Hematopoietic multipotent progenitor cell (in vitro differentiated cells): ENCODE results near the gene PTK6. TPM values are rescaled to one million over a fixed set of nuclear protein-coding genes. Genes with fewer than 3 reads are reported as not detected.
A peak's percentile ranks its signal among the peaks of the same experiment; 100 is the strongest.
"Not testable (repeated sequence)": the region's sequence is repeated elsewhere in the genome, so short reads cannot be mapped to it uniquely, and the experiment has no call there.

Experiments
- DNase-seq, 3 donors: peaks; one replicate each; pipeline ENCODE4 v3.0.0-alpha.2; 2011 to 2015; ENCODE audit warnings: low read depth in 2 of 3, low spot score in 2 of 3
- total RNA-seq: library from RNA; depleted of rRNA; stranded (reverse); fragments of >200 nt; gene quantifications from one replicate; pipeline ENCODE4 v1.2.3, GENCODE V29; 2012

The PTK6 gene
- total RNA-seq, result under 0.01 TPM

DNA sequence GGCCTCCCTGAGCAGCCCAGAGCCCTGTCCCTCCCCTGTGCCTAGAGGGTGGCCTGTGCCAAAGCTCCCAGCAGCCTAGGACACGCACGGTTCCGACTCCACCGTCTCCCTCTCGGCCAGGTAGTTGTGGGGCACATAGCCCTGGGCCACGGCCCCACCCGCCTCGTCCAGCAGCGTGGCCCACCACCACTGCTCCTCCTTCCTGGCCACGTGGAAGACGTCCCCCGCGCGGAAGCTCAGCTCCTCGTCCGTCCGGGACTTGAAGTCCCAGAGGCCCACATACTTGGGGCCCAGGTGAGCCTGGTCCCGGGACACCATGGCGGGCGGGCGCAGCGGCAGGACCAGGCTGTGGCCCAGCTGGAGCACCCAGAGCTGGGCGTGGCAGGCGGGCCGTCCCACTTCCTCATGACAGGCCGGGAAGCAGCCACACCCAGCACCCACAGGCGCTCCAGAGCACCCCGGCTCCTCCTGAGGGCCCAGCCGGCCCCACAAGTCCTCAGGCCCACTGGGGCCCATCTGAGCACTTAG, at the start of gene PTK6:
Gene PTK6, minus strand, starts transcription at position 380 of the 528 bp plus-strand sequence. Its CDS starts 62 bp downstream, at position 318.
- DNase-seq, result no peak

GRCh38 chr20:63586797-63587196, 49.6 kb upstream of the PTK6 start:
- DNase-seq, result no peak

DNA sequence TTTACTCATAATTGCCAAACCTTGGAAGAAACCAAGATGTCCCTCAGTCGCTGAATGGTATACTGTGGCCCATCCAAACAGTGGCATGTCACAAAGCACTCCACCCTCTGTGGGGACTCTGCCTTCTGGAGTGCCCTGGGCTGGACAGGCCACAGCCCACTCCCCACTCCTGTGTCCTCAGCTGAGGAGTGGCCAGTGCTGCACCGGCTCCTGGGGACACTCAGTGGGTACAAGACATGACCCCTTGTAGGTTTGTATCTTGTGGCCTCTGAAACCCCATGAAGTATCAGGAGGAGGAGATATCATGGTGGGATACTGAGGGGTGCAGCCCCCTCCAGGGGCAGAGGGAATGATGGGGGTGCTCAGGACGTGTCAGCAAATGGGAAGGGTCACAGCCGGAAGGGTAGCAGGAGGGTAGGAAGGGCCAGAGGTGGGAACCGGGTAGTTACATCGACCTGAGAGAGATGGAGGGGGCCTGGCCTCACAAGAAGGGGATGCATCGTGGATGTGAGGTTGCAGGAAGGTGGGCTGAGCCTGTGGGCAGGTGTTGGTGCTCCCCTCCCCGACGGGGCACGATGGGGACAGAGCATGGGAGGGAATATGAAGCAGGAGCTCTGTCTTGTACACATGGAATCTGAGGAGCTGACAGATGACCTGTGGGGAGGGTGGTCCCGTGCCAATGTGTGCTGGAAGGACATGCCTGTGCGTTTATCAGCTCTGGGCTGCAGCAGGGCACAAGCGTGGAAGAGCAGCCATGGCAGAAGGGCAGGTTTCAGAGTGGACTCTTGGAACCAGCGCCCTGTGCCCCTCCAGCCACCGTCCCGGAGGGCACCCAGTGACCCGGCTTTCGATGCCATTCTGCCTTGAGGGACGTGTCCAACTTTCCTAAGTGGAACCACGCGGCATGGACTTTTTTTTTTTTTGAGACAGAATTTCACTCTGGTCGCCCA, 48.7 kb upstream of the PTK6 start:
- no peak for DNase-seq

- DNase-seq, result no peak
Observed at GRCh38 chr20:63582382-63583063, 45.3 kb upstream of the PTK6 start.

DNA sequence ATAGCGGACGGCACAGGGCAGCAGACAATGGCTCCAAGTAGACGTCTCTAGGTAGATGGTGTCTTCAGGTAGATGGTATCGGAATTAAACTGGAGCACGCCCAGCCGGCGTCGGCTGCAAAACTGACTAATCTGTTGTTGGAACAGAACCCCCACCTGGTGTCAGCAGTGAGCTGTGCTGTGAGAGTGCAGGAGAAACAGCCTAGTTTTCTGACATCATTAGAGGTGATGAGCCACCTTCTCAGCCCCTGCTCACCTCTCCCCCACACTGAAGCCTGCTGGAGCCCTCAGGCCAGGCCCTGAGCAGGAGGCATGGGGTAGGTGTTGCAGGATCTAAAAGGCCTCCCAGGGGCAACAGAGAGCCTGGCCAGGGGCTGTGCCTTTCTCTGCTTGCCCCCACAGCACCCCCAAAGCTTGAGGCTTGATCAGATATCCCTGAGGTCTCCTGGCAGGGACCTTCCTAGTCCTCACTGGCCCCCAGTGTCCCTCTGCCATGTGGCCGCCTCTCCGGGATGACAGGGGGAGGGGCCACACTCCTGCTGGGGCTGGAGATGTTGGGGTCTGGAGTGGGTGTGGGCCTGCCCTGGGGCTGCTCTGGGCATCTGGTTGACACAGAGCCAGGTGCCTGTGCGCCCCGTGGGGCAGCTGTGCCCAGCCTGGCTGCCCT, 43.8 kb upstream of the PTK6 start:
- peak; percentile 46 to 86 (median 67) for DNase-seq

- DNase-seq, result no peak
Observed at GRCh38 chr20:63579017-63579694, 42.0 kb upstream of the PTK6 start.

DNA sequence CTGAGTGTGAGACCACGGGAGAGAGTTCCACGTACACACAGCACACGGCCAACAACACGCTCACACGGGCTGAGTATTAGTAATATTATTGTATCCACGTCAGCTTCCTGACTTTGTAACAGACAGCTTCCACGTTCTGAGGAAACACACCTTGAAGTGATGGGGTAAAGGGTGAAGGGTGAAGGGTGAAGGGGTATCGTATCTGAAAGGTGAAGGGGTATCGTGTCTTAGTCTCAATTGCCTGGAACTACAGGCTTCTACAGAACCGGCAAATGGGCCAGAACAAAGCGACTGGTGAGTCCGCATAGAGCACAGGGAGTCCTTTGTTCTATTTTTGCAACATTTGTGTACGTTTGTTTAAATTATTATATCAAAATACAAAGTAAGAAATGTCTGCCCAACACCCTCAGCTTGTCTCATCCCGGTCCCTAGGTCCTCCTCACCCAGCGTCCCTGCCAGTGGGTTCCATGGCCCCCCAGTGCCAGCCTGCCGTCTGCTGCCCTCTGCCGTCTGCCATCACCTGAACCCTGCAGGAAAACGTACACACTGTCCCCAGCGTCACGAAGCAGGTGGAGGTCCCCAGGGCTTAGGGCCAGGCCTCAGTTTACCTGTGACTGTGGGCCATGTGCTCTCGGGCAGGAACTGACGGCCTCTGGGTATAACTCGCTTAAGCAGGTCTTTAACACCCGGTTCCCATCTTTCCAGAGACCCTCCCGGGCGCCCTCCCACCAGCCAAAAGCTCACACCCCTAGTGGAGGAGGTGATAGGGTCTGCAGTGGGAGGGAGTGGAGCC, 41.2 kb upstream of the PTK6 start:
- no peak for DNase-seq

DNA sequence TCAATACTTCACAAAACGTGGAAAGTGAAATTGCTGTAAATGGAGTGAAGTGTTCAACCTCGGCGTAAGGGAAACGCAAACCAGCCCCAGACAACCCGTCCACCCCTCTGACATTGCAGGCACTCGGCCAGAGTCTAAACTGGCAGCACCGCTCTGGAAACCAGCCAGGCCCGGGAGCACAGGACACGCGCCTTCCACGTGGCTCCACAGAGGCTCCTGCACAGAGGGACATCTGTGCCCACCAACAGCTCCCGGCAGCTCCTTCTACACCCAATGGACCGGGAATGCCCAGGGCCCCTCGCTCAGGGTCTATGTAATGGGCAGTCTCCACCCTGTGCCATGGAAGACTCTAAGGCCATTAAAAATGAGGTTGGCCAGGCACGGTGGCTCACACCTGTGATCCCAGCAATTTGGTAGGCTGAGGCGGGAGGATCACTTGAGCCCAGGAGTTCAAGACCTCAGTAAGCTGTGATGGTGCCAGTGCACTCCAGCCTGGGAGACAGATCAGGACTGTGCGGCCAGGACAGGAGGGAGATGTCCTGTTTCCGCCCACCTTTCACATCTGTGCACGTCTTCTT, 40.2 kb upstream of the PTK6 start:
- no peak for DNase-seq

- no peak for DNase-seq
Observed at GRCh38 chr20:63576311-63576710, 39.1 kb upstream of the PTK6 start.

DNA sequence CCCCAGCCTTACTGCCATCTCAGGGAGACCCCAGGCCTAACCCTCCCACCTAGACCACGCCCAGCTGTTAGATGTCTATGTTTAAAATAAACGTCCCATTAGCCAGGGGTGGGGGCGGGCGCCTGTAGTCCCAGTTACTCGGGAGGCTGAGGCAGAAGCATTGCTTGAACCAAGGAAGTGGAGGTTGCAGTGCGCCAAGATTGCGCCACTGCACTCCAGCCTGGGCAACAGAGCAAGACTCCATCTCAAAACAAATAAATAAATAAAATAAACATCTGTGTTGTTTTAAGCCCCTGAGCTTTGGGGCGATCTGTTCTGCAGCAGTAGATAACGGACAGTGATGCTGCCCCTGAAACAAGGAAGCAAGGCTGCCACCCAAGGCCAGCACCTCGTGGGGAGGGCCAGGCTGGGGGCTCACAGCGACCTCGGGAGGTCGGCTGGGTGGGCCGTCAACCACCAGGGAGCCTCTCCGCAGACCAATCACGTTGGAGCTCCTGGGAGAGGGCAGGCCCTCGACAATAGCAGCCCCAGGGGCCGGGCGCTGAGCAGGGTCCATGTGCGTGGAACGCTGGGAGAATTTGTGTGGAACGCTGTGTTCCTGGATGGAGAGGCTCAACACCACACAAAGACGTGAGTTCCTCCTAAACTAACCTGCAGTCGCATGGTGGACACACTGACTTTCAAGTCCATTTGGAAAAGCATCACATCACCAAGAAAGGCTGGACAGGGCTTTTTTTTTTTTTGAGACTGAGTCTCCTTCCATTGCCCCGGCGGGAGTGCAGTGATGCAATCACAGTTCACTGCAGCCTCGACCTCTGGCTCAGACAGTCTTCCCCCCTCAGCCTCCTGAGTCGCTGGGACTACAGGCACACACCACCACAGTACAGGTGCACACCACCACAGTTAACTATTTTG, 37.9 kb upstream of the PTK6 start:
- no peak for DNase-seq

DNA sequence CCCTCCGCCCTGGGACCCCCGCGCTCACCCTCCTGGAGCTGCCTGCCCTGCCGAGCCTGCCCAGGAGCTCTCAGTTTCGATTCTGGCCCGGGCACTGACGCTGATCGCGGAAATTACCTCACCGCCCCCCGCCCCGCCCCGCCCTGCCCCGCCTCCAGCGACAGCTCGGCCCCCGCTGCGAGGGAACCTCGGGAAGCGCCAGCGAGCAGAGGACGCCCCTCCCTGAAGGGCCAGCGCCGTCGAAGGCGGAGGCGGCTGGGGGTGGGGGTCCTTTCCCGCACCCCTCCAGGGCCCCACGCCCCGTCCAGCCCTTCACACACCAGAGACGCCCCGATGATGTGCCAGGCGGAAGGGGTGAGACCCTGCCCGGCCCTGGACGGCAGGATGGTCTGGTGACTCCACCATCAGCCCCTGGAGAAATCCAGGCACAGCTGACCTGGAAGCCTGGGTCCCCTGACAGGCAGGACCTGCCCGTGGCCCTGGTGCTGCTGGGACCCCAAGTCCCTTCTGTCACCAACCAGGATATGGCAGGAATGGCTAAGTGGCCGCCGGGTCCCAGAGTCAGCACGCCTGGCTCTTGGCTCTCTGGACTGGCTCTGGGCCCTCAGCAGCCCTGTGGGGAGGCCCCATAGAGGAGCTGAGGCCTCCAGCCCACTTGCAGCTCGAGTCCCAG, 37.1 kb upstream of the PTK6 start, which contains the start of gene HELZ2:
Gene HELZ2, minus strand, starts transcription at position 84 of the 673 bp plus-strand sequence. CDS start 1,854 bp downstream, outside the sequence.
- DNase-seq, result peak in 2 of 3 donors; percentile 68 to 74

GRCh38 chr20:63573647-63574131, 36.5 kb upstream of the PTK6 start:
- peak in 1 of 3 donors; percentile 17 for DNase-seq

DNA sequence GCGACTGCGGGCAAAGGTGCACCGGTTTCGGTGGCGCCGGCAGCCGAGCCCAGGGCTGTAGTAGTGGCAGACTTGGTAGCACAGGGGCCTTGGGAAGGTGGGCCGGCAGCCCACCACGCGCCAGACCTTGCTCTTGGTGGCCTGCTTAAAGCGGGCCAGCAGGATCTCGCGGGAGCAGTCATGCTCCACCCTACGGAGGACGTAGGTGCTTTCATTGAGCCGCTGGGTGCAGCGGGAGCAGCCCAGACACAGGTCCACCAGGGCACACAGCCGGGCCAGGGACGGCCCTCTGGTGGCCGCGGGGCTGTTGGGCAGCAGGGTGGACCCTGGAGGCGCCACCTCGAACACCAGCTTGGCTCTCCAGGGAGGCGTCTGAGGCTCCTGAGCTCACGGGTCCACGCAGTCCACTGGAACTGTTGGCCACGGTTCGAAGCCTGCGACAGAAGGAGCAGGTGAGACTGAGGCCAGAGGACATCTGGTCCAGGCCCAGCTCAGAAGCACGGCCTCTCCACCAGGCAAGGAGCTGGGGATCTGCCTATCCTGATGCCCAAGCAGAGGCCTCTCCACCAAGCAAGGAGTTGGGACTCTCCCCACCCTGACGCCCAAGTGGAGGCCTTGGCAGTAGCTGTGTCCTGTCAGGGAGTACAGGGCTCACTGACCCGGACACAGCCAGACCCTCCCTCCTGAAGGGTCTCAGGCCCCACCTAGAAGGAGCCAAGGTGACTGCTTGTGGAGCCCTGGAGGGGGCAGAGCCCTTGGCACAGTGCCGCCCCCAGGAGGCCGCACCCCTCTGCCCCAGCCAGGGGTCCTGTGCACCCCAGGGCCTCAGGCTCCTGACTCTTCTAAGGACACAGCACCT, 35.8 kb upstream of the PTK6 start:
- no peak for DNase-seq

- DNase-seq, result no peak
Observed at GRCh38 chr20:63572071-63572787, 35.1 kb upstream of the PTK6 start.

- not testable (repeated sequence) for DNase-seq
Observed at GRCh38 chr20:63571087-63571478, 33.9 kb upstream of the PTK6 start.
